Gastrocnemius medialis (tissue), 4 donors: ENCODE data around the gene BANK1.

Experiments used
- CTCF ChIP-seq, 5 experiments: fragments of 450-650 bp in 3 of 5; fragments of 200-600 bp in 2 of 5; sonication (generic) in 2 of 5; IDR thresholded peaks in 4 of 5; conservative IDR thresholded peaks in 1 of 5; 1 replicate in 4 of 5; 2 replicates in 1 of 5; pipeline ENCODE4 v1.5.1; 2016 to 2019; ENCODE audit warnings: antibody characterized with exemption in 5 of 5, mild to moderate bottlenecking in 3 of 5, moderate library complexity in 3 of 5
- POLR2A ChIP-seq, 2 donors: fragments of 450-650 bp; IDR thresholded peaks; one replicate each; pipeline ENCODE4 v1.6.1; 2017; ENCODE audit warnings: antibody characterized with exemption in 2 of 2, mild to moderate bottlenecking in 2 of 2, moderate library complexity in 2 of 2

GRCh38 chr4:101973361-101973760, 182.8 kb downstream of the BANK1 start:
- TF ChIP-seq CTCF (IDR thresholded peaks at IDR 0.05 in 4 of 5, conservative IDR thresholded peaks at IDR 0.05 in 1 of 5) (no peak), POLR2A (IDR thresholded peaks at IDR 0.05) (no peak)
